Spleen (tissue), 11 donors: Measurements from ENCODE around the gene APP. TPM values are rescaled to one million over a fixed set of nuclear protein-coding genes. Genes with fewer than 3 reads are reported as not detected.

Experiments used
- DNase-seq: peaks from one replicate; pipeline ENCODE4 v3.0.0-alpha.2; 2020
- H3K27ac ChIP-seq, 8 donors: fragments of 200-600 bp; sonication (generic) in 7 of 8; 1 replicate in 4 of 8; 2 replicates in 4 of 8; pipeline versions ENCODE4 v1.5.0 to v1.8.0; 2016 to 2021; ENCODE audit warnings: inconsistent platforms in 4 of 8, mild to moderate bottlenecking in 4 of 8, moderate library complexity in 1 of 8
- H3K27me3 ChIP-seq, 7 donors: fragments of 200-600 bp; sonication (generic) in 6 of 7; replicated peaks in 1 of 7; 1 replicate in 4 of 7; 2 replicates in 3 of 7; pipeline versions ENCODE4 v1.5.0 to v1.8.0; 2016 to 2021; ENCODE audit warnings: inconsistent platforms in 3 of 7, mild to moderate bottlenecking in 1 of 7
- H3K36me3 ChIP-seq, 6 donors: fragments of 200-600 bp; sonication (generic) in 5 of 6; 1 replicate in 4 of 6; 2 replicates in 2 of 6; pipeline versions ENCODE4 v1.5.0 to v1.8.0; 2016 to 2021; ENCODE audit warnings: inconsistent platforms in 2 of 6
- H3K4me1 ChIP-seq, 6 donors: fragments of 200-600 bp; sonication (generic) in 5 of 6; 1 replicate in 3 of 6; 2 replicates in 3 of 6; pipeline versions ENCODE4 v1.5.0 to v1.8.0; 2016 to 2021; ENCODE audit warnings: inconsistent platforms in 3 of 6
- H3K4me3 ChIP-seq, 8 donors: fragments of 200-600 bp; sonication (generic) in 7 of 8; 1 replicate in 4 of 8; 2 replicates in 4 of 8; pipeline versions ENCODE4 v1.5.0 to v1.8.0; 2016 to 2021; ENCODE audit warnings: inconsistent platforms in 4 of 8, mild to moderate bottlenecking in 4 of 8, moderate library complexity in 2 of 8
- H3K9me3 ChIP-seq, 8 donors: fragments of 200-600 bp; sonication (generic) in 7 of 8; 1 replicate in 4 of 8; 2 replicates in 4 of 8; pipeline versions ENCODE4 v1.5.0 to v1.8.0; 2016 to 2021; ENCODE audit warnings: inconsistent platforms in 4 of 8
- CTCF ChIP-seq, 11 experiments: fragments of 200-600 bp in 7 of 11; fragments of 450-650 bp in 4 of 11; sonication (generic) in 4 of 11; IDR thresholded peaks in 8 of 11; conservative IDR thresholded peaks in 3 of 11; 1 replicate in 7 of 11; 2 replicates in 4 of 11; pipeline versions ENCODE4 v1.4.0 to v1.8.0; 2016 to 2021; ENCODE audit warnings: antibody characterized with exemption in 11 of 11, inconsistent platforms in 4 of 11, mild to moderate bottlenecking in 1 of 11
- POLR2A ChIP-seq, 3 donors: fragments of 450-650 bp; IDR thresholded peaks; one replicate each; pipeline ENCODE4 v1.5.1; 2017; ENCODE audit warnings: antibody characterized with exemption in 3 of 3, mild to moderate bottlenecking in 1 of 3
- POLR2AphosphoS5 ChIP-seq, 3 donors: sonication (generic); formaldehyde crosslinking; IDR thresholded peaks; one replicate each; pipeline ENCODE4 v1.5.1; 2017; ENCODE audit warnings: antibody characterized with exemption in 3 of 3
- WGBS, 5 donors: extraction: QIAGEN DNeasy Blood & Tissue Kit in 3 of 5; methylation state at CpG; one replicate each; pipeline versions ENCODE4 v1.1.5 to v1.1.7; 2013 to 2018; 5-methylcytosine and 5-hydroxymethylcytosine counted together
- intact Hi-C: fragments of 100-400 bp; cut with DNase I; formaldehyde crosslinking; loops from one replicate; pipeline ENCODE4 v1.15.0; 2023; ENCODE audit warnings: low total_unique reads
- polyA plus RNA-seq, 3 donors: library from polyadenylated mRNA; stranded (reverse); fragments of 200-250 nt; gene quantifications; one replicate each; pipeline ENCODE4 v1.2.1, GENCODE V29; 2013
- total RNA-seq, 7 donors: library from RNA; depleted of rRNA in 3 of 7; stranded (reverse); fragments of >200 nt in 3 of 7; fragmentation: NEBNext Ultra II Directional in 4 of 7; extraction: Animal tissue kit (Norgen Biotek cat#: 25700) in 4 of 7; gene quantifications; one replicate each; pipeline versions ENCODE4 v1.1.0 to v1.2.1, GENCODE V29; 2016 to 2021
- donor health status: healthy with polysubstance abuse.
- donor health status: DM: no; HTN: no; CAD: no; lungs with moderate emphysema.
- donor health status: DM: no; HTN: no; CAD: no.
- donor health status: Bipolar disorder and iron deficiency.
- donor health status: healthy.
- donor health status: DM: no; HTN: no; CAD: no.
- donor health status: DM: yes; HTN: yes; CAD: no.

APP gene
- total and polyA plus RNA-seq, 10 donors, result 25.3 to 398 (median 282) TPM

DNA sequence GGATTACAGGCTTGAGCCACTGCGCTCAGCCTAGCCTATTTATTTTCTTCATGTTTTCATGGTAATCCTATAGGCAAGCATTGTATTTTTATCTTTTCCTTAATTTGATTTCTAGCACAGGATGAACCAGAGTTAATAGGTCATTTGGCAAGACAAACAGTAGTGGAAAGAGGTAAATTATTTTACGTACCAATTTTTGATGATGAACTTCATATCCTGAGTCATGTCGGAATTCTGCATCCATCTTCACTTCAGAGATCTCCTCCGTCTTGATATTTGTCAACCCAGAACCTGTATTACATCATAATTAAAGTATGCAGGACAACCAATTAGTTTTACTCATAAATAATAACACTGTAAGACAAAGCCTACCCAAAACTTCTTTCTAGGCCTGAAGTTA, 273.2 kb downstream of the APP start:
- no peak for TF ChIP-seq POLR2AphosphoS5 (IDR thresholded peaks at IDR 0.05)
- TF ChIP-seq CTCF (IDR thresholded peaks at IDR 0.05 in 8 of 11, conservative IDR thresholded peaks at IDR 0.05 in 3 of 11), result no peak
- TF ChIP-seq POLR2A (IDR thresholded peaks at IDR 0.05), result no peak
- H3K27ac ChIP-seq, result no peak overlapping the region
- 83 to 92% (median 86%) methylated on average over 4 of the region's 4 CpGs for WGBS, 5 donors
- peaks cover 0 to 11% (median 6%) of the 10 kb centered on the region in 6 donors for H3K4me1 ChIP-seq
- intact Hi-C loops, result loop anchor here (5.0 kb wide), 1 partner anchor 270 kb away; no protein-coding TSS in a partner anchor
- no peak overlapping the region for H3K4me3 ChIP-seq
- H3K27me3 ChIP-seq, result no peaks in the 10 kb centered on the region
- H3K9me3 ChIP-seq, result no peaks in the 10 kb centered on the region
- no peak for DNase-seq
- H3K36me3 ChIP-seq, result peaks cover 0 to 43% (median 3%) of the 10 kb centered on the region in 6 donors

- TF ChIP-seq POLR2A (IDR thresholded peaks at IDR 0.05) (no peak), POLR2AphosphoS5 (IDR thresholded peaks at IDR 0.05) (no peak), CTCF (IDR thresholded peaks at IDR 0.05 in 8 of 11, conservative IDR thresholded peaks at IDR 0.05 in 3 of 11) (no peak)
- peaks cover 0 to 48% (median 4%) of the 10 kb centered on the region in 6 donors for H3K36me3 ChIP-seq
- intact Hi-C loops, result loop anchor here (5.0 kb wide), 1 partner anchor 271 kb away; no protein-coding TSS in a partner anchor
- 32 to 49% (median 43%) methylated on average over 4 of the region's 4 CpGs for WGBS, 5 donors
- no peaks in the 10 kb centered on the region for H3K27me3 ChIP-seq
- DNase-seq, result no peak
- H3K9me3 ChIP-seq, result no peaks in the 10 kb centered on the region
- H3K4me1 ChIP-seq, result peaks cover 0 to 11% (median 6%) of the 10 kb centered on the region in 6 donors
- H3K4me3 ChIP-seq, result no peak overlapping the region
- no peak overlapping the region for H3K27ac ChIP-seq
Observed at GRCh38 chr21:25896501-25897056, 274.0 kb downstream of the APP start.

DNA sequence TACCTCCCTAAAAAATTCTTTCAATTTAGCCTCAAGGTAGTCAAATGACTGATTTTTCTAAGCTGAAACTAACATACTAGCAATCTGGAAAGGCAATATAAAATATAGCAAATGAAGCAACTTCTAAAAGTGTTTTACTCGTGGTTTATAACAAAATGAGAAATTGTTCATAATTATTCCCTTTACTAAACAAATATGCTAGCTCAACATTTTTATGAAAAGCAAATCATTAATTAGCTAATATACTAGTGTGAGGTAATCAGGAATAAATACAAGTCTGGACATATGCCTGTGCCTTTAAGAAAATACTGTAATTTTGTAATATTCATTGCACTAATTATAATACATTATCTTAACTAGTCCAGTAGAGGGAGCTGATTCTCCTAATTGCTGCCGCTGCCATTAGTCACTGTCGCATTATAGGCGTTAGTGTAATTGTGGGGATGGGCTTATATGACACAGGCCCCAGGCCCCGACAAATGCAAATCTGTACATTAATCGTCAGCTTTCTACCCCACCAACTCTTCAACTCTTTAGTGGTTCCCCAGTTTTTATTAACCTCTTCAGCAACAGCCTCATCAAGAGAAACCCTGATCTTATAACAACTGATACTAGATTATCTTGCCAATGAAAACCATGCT, 274.9 kb downstream of the APP start:
- Histone ChIP-seq H3K27me3 (no peaks in the 10 kb centered on the region), H3K36me3 (peaks cover 0 to 57% (median 13%) of the 10 kb centered on the region in 6 donors), H3K4me1 (peaks cover 0 to 11% (median 6%) of the 10 kb centered on the region in 6 donors), H3K9me3 (no peaks in the 10 kb centered on the region), H3K27ac (no peak overlapping the region), H3K4me3 (no peak overlapping the region)
- WGBS, 5 donors, result 18 to 31% (median 26%) methylated on average over 6 of the region's 6 CpGs
- TF ChIP-seq CTCF (IDR thresholded peaks at IDR 0.05 in 8 of 11, conservative IDR thresholded peaks at IDR 0.05 in 3 of 11) (peak in 10 of 11 experiments; percentile 17 to 58 (median 48)), POLR2AphosphoS5 (IDR thresholded peaks at IDR 0.05) (no peak), POLR2A (IDR thresholded peaks at IDR 0.05) (no peak)
- intact Hi-C loops, result loop anchor here (5.0 kb wide), 1 partner anchor 272 kb away; no protein-coding TSS in a partner anchor
- no peak for DNase-seq

DNA sequence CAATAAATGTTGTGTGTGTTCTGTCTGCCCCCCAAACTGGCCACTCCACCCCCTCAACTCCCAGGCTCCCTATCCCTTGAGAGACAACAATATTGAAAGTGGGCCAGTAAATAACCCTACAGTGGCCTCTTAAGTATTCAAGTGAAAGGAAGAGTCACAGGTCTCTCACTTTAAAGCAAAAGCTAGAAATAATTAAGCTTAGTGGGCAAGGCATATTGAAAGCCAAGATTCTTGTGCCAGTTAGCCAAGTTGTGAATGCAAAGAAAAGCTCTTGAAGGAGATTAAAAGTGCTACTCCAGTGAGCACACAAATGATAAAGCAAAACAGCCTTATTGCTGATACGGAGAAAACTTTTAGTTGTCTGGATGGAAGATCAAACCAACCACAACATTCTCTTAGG, 277.4 kb downstream of the APP start:
- 55 to 95% (median 84%) methylated on average over 1 of the region's 1 CpG for WGBS, 5 donors
- intact Hi-C loops, result no loop called here
- Histone ChIP-seq H3K27ac (no peak overlapping the region), H3K36me3 (peaks cover 0 to 74% (median 19%) of the 10 kb centered on the region in 6 donors), H3K27me3 (no peaks in the 10 kb centered on the region), H3K4me1 (peaks cover 0 to 11% (median 6%) of the 10 kb centered on the region in 6 donors), H3K4me3 (no peak overlapping the region), H3K9me3 (no peaks in the 10 kb centered on the region)
- no peak for TF ChIP-seq CTCF (IDR thresholded peaks at IDR 0.05 in 8 of 11, conservative IDR thresholded peaks at IDR 0.05 in 3 of 11)
- no peak for TF ChIP-seq POLR2AphosphoS5 (IDR thresholded peaks at IDR 0.05)
- no peak for TF ChIP-seq POLR2A (IDR thresholded peaks at IDR 0.05)
- no peak for DNase-seq
